A549 (cell line): Measurements from ENCODE around the gene PROX2. TPM values are rescaled to one million over a fixed set of nuclear protein-coding genes. Genes with fewer than 3 reads are reported as not detected.
A peak's percentile ranks its signal among the peaks of the same experiment; 100 is the strongest.

ENCODE experiments used
- ATAC-seq, 2 experiments: fragments of 200-7000 bp in 1 of 2; fragments of >200 bp in 1 of 2; cut with Nextera tagmentation in 1 of 2; cut with Tn5 transposase in 1 of 2; 3 replicates each; pipeline versions ENCODE4 v1.8.0 to v1.9.1; 2018 to 2020; ENCODE audit warnings: mild to moderate bottlenecking in 1 of 2, moderate library complexity in 1 of 2
- CTCF ChIA-PET: fragments of 300-600 bp; sonication (Branson Sonifier 250); formaldehyde crosslinking; extraction: SDS; loops from one replicate; lab custom pipeline; 2021; ENCODE audit warnings: antibody characterized with exemption, inconsistent platforms; lab: Yijun Ruan, JAX
- POLR2A ChIA-PET: fragments of 350-600 bp; formaldehyde crosslinking; extraction: SDS; loops from one replicate; lab custom pipeline; 2021; ENCODE audit warnings: antibody characterized with exemption, inconsistent platforms; lab: Yijun Ruan, JAX
- DNase-seq, 2 experiments: peaks; one replicate each; pipeline versions ENCODE4 v3.0.0 to v3.0.0-alpha.2; 2011 to 2016; ENCODE audit warnings: low read depth in 1 of 2, low spot score in 1 of 2
- FAIRE-seq: peaks from 2 replicates; lab custom pipeline; 2011; peaks lifted over from hg19 to GRCh38; lab: Jason Lieb, UNC
- H3K27ac ChIP-seq, 2 experiments: fragments of >200 bp; sonication (Bioruptor Twin); formaldehyde crosslinking; 3 replicates each; pipeline ENCODE4 v1.5.1; 2016 to 2017
- H3K4me1 ChIP-seq: fragments of >200 bp; sonication (Bioruptor Twin); formaldehyde crosslinking; 3 replicates; pipeline ENCODE4 v1.6.1; 2016
- H3K4me2 ChIP-seq: fragments of >200 bp; sonication (Bioruptor Twin); formaldehyde crosslinking; 3 replicates; pipeline ENCODE4 v1.6.1; 2016
- H3K4me3 ChIP-seq: fragments of >200 bp; sonication (Bioruptor Twin); formaldehyde crosslinking; 3 replicates; pipeline ENCODE4 v1.5.1; 2016
- H3K9me3 ChIP-seq: fragments of >200 bp; sonication (Bioruptor Twin); formaldehyde crosslinking; 3 replicates; pipeline ENCODE4 v1.6.1; 2016
- CBX2 ChIP-seq: fragments of 200-600 bp; sonication (generic); IDR thresholded peaks from 2 replicates; pipeline ENCODE4 v1.6.1; 2016; ENCODE audit warnings: low read depth, mild to moderate bottlenecking, borderline replicate concordance
- HOXB13 ChIP-seq: fragments of 250-450 bp; sonication (Bioruptor Pico); IDR thresholded peaks from 2 replicates; pipeline ENCODE4 v1.5.0; 2020; ENCODE audit warnings: low read depth, mild to moderate bottlenecking, moderate library complexity
- HOXB5 ChIP-seq: fragments of 250-450 bp; sonication (Bioruptor Pico); IDR thresholded peaks from 2 replicates; pipeline ENCODE4 v1.5.0; 2020; ENCODE audit warnings: mild to moderate bottlenecking, moderate library complexity
- JUN ChIP-seq, 2 experiments: fragments of >200 bp; sonication (Bioruptor Twin); formaldehyde crosslinking; IDR thresholded peaks; 2 replicates in 1 of 2; 3 replicates in 1 of 2; pipeline ENCODE4 v1.6.1; 2016 to 2017
- KDM5A ChIP-seq: fragments of 200-600 bp; sonication (generic); IDR thresholded peaks from 2 replicates; pipeline ENCODE4 v1.6.1; 2016; ENCODE audit warnings: antibody characterized with exemption, mild to moderate bottlenecking
- MAFK ChIP-seq: fragments of 450-650 bp; IDR thresholded peaks from 2 replicates; pipeline ENCODE4 v1.6.1; 2014; ENCODE audit not compliant: partially characterized antibody
- MYC ChIP-seq: IDR thresholded peaks from 2 replicates; pipeline ENCODE4 v1.6.1; 2012; ENCODE audit warnings: mild to moderate bottlenecking, inconsistent platforms, low read length, improper control_type of control experiment, borderline replicate concordance
- NPAS2 ChIP-seq: fragments of 250-450 bp; sonication (Bioruptor Pico); IDR thresholded peaks from 2 replicates; pipeline ENCODE4 v1.8.0; 2022; ENCODE audit warnings: mild to moderate bottlenecking, moderate library complexity, borderline replicate concordance
- POLR2AphosphoS2 ChIP-seq: conservative IDR thresholded peaks from 2 replicates; pipeline ENCODE4 v1.6.1; 2012; ENCODE audit warnings: low read length, improper control_type of control experiment, inconsistent platforms
- RAD21 ChIP-seq, 2 experiments: fragments of >200 bp in 1 of 2; sonication (Bioruptor Twin) in 1 of 2; formaldehyde crosslinking in 1 of 2; IDR thresholded peaks in 1 of 2; conservative IDR thresholded peaks in 1 of 2; 2 replicates in 1 of 2; 3 replicates in 1 of 2; pipeline ENCODE4 v1.6.1; 2012 to 2018; ENCODE audit warnings: inconsistent platforms in 1 of 2
- TFCP2L1 ChIP-seq: fragments of 250-450 bp; sonication (Bioruptor Pico); IDR thresholded peaks from 2 replicates; pipeline ENCODE4 v1.5.0; 2021; ENCODE audit warnings: mild to moderate bottlenecking
- TP53 ChIP-seq: fragments of 250-450 bp; sonication (Bioruptor Pico); IDR thresholded peaks from 2 replicates; pipeline ENCODE4 v1.5.0; 2021; ENCODE audit warnings: mild to moderate bottlenecking, moderate library complexity
- WGBS: methylation state at CpG from one replicate; pipeline ENCODE4 v1.1.6; 2017; ENCODE audit errors: missing lambda C conversion rate; 5-methylcytosine and 5-hydroxymethylcytosine counted together
- polyA plus RNA-seq, 4 experiments: library from polyadenylated mRNA; depleted of rRNA in 3 of 4; stranded (reverse); fragments of >200 nt; fragmentation: RNase III in 1 of 4; extraction: RNeasy Plus Mini Kit Qiagen cat#74134 plus additional on column Dnase treatment in 1 of 4; gene quantifications; 2 replicates in 3 of 4; 3 replicates in 1 of 4; pipeline ENCODE4 v1.2.3, GENCODE V29; 2011 to 2017
- TF ChIP-seq, protein P1 (sequence below): fragments of 200-600 bp; sonication (generic); IDR thresholded peaks from 2 replicates; pipeline ENCODE4 v1.6.1; 2016; ENCODE audit warnings: antibody characterized with exemption, mild to moderate bottlenecking, moderate library complexity
- TF ChIP-seq, protein P2 (sequence below): fragments of >200 bp; sonication (Bioruptor Twin); formaldehyde crosslinking; IDR thresholded peaks from 2 replicates; pipeline ENCODE4 v1.6.1; 2016
- TF ChIP-seq, protein P3 (sequence below): IDR thresholded peaks from 2 replicates; pipeline ENCODE4 v1.6.1; 2012

The PROX2 gene
- polyA plus RNA-seq, 2 of the 4 experiments (the other 2 are of a cell fraction): not detected

DNA sequence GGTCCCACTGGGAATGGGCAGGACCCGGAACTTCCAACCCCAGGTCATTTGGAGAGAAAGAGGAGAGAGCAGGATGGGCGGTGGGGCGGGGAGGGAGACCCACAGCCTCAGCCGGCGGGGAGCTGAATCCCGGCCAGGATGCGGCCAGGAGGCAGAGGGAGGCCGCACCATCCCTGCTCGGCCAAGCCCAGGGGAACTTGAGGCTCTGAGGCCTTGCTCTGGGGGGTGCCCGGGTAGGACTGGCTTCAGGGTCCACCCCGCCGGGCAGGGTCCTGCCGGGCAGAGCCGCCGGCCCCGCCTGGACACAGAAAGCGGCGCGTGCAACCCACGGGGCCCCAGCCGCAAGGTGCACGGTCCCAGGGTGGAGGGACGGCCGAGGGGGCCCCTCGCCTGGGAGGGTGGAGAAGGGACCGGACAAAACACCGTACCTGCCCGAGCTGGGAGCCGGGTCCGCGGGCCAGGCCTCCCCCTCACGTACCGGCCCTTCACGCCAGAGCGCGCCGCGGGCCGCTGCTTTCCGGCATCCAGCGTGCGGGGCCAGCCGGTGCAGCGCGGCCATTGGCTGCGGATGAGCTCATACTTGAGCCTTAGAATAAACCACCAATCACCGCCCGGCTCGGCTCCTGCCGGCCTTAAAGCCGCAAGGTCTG is 46.9 kb upstream of the PROX2 start, which contains the start of gene RPS6KL1:
RPS6KL1 (minus strand) TSS at position 509 of the 650 bp plus-strand sequence. CDS start 1,719 bp downstream, outside the sequence.
- CTCF ChIA-PET: interaction anchor here (0.6 to 5.7 kb wide), 7 partner anchors 12 to 166 kb away, joined by 3 to 30 read pairs (median 5); no protein-coding TSS in a partner anchor

DNA sequence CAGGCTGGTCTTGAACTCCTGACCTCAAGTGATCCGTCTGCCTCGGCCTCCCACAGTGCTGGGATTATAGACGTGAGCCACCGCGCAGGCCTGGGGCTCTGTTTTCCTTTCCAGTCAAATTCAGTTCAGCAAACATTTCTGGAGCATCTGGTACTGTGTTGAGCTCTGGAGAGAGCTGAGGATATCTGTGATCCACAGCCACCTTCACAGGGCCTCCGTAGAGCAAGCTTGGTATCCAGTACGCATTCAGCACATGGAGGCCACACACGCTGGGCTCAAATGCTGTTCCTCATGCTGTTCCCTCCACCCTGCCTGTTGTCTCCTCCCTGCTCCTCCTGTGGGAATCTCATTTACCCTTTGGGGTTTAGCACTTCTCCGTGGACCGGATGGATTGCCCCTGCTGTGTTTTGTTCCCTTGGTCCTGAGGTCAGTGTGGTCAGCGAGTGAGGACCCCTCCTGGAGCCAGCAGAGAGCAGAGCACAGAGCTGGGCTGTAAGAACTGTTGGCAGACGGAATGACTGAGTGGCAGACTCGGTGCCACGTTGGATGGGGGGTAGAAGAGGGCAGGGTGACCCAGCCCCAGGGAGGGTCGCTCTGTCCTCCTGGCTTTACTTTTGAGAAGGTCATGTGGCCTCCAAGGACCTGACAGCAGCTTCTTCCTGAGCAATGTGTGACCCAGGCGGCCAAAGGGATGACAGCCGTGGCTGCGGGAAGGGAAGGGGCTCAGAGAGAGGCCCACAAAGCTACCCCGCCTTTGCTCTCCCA is 46.2 kb upstream of the PROX2 start:
- no peak overlapping the region; the same call in 2 of the 3 replicates for H3K4me3 ChIP-seq
- H3K4me1 ChIP-seq: no peaks in the 10 kb centered on the region
- FAIRE-seq (no peak), DNase-seq (no peak), ATAC-seq (no peak; a peak in 1 of 6 replicates)
- ChIA-PET POLR2A (no interaction called here), CTCF (interaction anchor here (1.2 to 5.7 kb wide), 6 partner anchors 11 to 166 kb away, joined by 4 to 30 read pairs (median 8); no protein-coding TSS in a partner anchor)
- TF ChIP-seq, protein P1, sequence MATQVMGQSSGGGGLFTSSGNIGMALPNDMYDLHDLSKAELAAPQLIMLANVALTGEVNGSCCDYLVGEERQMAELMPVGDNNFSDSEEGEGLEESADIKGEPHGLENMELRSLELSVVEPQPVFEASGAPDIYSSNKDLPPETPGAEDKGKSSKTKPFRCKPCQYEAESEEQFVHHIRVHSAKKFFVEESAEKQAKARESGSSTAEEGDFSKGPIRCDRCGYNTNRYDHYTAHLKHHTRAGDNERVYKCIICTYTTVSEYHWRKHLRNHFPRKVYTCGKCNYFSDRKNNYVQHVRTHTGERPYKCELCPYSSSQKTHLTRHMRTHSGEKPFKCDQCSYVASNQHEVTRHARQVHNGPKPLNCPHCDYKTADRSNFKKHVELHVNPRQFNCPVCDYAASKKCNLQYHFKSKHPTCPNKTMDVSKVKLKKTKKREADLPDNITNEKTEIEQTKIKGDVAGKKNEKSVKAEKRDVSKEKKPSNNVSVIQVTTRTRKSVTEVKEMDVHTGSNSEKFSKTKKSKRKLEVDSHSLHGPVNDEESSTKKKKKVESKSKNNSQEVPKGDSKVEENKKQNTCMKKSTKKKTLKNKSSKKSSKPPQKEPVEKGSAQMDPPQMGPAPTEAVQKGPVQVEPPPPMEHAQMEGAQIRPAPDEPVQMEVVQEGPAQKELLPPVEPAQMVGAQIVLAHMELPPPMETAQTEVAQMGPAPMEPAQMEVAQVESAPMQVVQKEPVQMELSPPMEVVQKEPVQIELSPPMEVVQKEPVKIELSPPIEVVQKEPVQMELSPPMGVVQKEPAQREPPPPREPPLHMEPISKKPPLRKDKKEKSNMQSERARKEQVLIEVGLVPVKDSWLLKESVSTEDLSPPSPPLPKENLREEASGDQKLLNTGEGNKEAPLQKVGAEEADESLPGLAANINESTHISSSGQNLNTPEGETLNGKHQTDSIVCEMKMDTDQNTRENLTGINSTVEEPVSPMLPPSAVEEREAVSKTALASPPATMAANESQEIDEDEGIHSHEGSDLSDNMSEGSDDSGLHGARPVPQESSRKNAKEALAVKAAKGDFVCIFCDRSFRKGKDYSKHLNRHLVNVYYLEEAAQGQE: no peak
- TF ChIP-seq HOXB5 (CRISPR knock-in tag): no peak
- TF ChIP-seq, protein P2, sequence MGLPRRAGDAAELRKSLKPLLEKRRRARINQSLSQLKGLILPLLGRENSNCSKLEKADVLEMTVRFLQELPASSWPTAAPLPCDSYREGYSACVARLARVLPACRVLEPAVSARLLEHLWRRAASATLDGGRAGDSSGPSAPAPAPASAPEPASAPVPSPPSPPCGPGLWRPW: no peak
- TF ChIP-seq TFCP2L1 (CRISPR knock-in tag): no peak
- no peak for TF ChIP-seq KDM5A
- TF ChIP-seq NPAS2 (CRISPR knock-in tag): no peak
- no peak for TF ChIP-seq MYC
- TF ChIP-seq CBX2: no peak
- no peak for TF ChIP-seq JUN (IDR thresholded peaks at IDR 0.05)
- TF ChIP-seq, protein P3, sequence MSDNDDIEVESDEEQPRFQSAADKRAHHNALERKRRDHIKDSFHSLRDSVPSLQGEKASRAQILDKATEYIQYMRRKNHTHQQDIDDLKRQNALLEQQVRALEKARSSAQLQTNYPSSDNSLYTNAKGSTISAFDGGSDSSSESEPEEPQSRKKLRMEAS: no peak
- no peak for TF ChIP-seq TP53 (CRISPR knock-in tag)
- TF ChIP-seq RAD21 (conservative IDR thresholded peaks at IDR 0.05 in 1 of 2, IDR thresholded peaks at IDR 0.05 in 1 of 2): no peak
- no peak for TF ChIP-seq POLR2AphosphoS2
- TF ChIP-seq, all 56 proteins: peak for 0
- no peaks in the 10 kb centered on the region for H3K9me3 ChIP-seq
- no peak overlapping the region; a peak in 1 of 6 replicates for H3K27ac ChIP-seq
- whole genome bisulfite sequencing: 82% methylated on average over 18 of the region's 19 CpGs
- H3K4me2 ChIP-seq: peak overlapping the region; percentile 59; the same call in 1 of the 3 replicates

More for the DNA sequence above, 46.9 kb upstream of the PROX2 start, which contains the start of gene RPS6KL1:
- POLR2A ChIA-PET: no interaction called here
- DNase-seq (peak; percentile 57 to 80), FAIRE-seq (no peak), ATAC-seq (peak; percentile 76 to 95)
- H3K4me2 ChIP-seq: peak within 1 kb of the TSS; percentile 59
- no peak for TF ChIP-seq HOXB13 (CRISPR knock-in tag)
- TF ChIP-seq TP53 (CRISPR knock-in tag): no peak
- TF ChIP-seq MAFK: no peak
- H3K9me3 ChIP-seq: no peaks in the 10 kb centered on the region
- 80% methylated on average over 9 of the region's 51 CpGs for WGBS
- no peaks in the 10 kb centered on the region for H3K4me1 ChIP-seq
- H3K4me3 ChIP-seq: peak within 1 kb of the TSS; percentile 35
- peak within 1 kb of the TSS in 1 of 2 experiments; percentile 48; a peak in 2 of 6 replicates for H3K27ac ChIP-seq
